ENCODE results near the gene IGFALS.

DNA sequence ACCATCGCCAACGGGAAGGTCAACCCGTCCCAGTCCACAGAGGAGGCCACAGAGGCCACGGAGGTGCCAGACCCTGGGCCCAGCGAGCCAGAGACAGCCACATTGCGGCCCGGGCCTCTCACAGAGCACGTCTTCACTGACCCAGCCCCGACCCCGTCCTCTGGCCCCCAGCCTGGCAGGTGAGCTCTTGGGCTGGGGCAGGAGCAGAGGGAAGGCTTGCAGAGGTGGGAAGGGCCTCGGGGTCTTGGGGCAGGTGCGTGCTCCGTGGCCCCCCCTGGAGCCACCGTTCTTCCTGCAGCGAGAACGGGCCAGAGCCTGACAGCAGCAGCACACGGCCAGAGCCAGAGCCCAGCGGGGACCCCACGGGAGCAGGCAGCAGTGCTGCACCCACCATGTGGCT is 27.3 kb downstream of the IGFALS start:
- TF ChIP-seq, protein P1, sequence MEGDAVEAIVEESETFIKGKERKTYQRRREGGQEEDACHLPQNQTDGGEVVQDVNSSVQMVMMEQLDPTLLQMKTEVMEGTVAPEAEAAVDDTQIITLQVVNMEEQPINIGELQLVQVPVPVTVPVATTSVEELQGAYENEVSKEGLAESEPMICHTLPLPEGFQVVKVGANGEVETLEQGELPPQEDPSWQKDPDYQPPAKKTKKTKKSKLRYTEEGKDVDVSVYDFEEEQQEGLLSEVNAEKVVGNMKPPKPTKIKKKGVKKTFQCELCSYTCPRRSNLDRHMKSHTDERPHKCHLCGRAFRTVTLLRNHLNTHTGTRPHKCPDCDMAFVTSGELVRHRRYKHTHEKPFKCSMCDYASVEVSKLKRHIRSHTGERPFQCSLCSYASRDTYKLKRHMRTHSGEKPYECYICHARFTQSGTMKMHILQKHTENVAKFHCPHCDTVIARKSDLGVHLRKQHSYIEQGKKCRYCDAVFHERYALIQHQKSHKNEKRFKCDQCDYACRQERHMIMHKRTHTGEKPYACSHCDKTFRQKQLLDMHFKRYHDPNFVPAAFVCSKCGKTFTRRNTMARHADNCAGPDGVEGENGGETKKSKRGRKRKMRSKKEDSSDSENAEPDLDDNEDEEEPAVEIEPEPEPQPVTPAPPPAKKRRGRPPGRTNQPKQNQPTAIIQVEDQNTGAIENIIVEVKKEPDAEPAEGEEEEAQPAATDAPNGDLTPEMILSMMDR (conservative IDR thresholded peaks at IDR 0.05), result no peak
- no peak for TF ChIP-seq EZH2 (IDR thresholded peaks at IDR 0.05; ENCODE audit: low read depth)
